ENCODE results near the gene TPBG.

TPBG gene

GRCh38 chr6:82331031-82331773, 32.4 kb upstream of the TPBG start:
- no peak overlapping the region for H2AFZ ChIP-seq (ENCODE audit: low read depth)
- H4K20me1 ChIP-seq (ENCODE audit: insufficient read depth), result no peaks in the 10 kb centered on the region
- H3K79me2 ChIP-seq (ENCODE audit: insufficient read depth, low read depth), result no peaks in the 10 kb centered on the region
- no peaks in the 10 kb centered on the region for H3K4me1 ChIP-seq (ENCODE audit: low read depth, poor library complexity, severe bottlenecking)
- H3K27ac ChIP-seq, result no peak overlapping the region
- no peaks in the 10 kb centered on the region for H3K36me3 ChIP-seq (ENCODE audit: insufficient read depth)
- H3K4me3 ChIP-seq (IDR thresholded peaks at IDR 0.05; ENCODE audit: insufficient read depth, low read depth, low read length), result no peak overlapping the region
- no peak overlapping the region for H3K4me2 ChIP-seq
- H3K27me3 ChIP-seq (ENCODE audit: insufficient read depth, low read depth), result no peaks in the 10 kb centered on the region
- H3K9ac ChIP-seq, result no peak overlapping the region
- no peak for TF ChIP-seq CTCF (conservative IDR thresholded peaks at IDR 0.05; ENCODE audit: low read depth, low read length)

GRCh38 chr6:82333781-82334180, 29.8 kb upstream of the TPBG start:
- no peaks in the 10 kb centered on the region for H3K79me2 ChIP-seq (ENCODE audit: insufficient read depth, low read depth)
- H3K36me3 ChIP-seq (ENCODE audit: insufficient read depth), result no peaks in the 10 kb centered on the region
- H3K4me2 ChIP-seq, result no peak overlapping the region
- no peak overlapping the region for H3K27ac ChIP-seq
- H3K27me3 ChIP-seq (ENCODE audit: insufficient read depth, low read depth), result no peaks in the 10 kb centered on the region
- H4K20me1 ChIP-seq (ENCODE audit: insufficient read depth), result no peaks in the 10 kb centered on the region
- H3K9ac ChIP-seq, result no peak overlapping the region
- TF ChIP-seq CTCF (conservative IDR thresholded peaks at IDR 0.05; ENCODE audit: low read depth, low read length), result no peak
- H3K4me3 ChIP-seq (IDR thresholded peaks at IDR 0.05; ENCODE audit: insufficient read depth, low read depth, low read length), result no peak overlapping the region
- H2AFZ ChIP-seq (ENCODE audit: low read depth), result no peak overlapping the region
- H3K4me1 ChIP-seq (ENCODE audit: low read depth, poor library complexity, severe bottlenecking), result no peaks in the 10 kb centered on the region

GRCh38 chr6:82337688-82338257, 25.8 kb upstream of the TPBG start:
- Histone ChIP-seq H3K4me1 (ENCODE audit: low read depth, poor library complexity, severe bottlenecking) (no peaks in the 10 kb centered on the region), H3K79me2 (ENCODE audit: insufficient read depth, low read depth) (no peaks in the 10 kb centered on the region), H3K4me3 (IDR thresholded peaks at IDR 0.05; ENCODE audit: insufficient read depth, low read depth, low read length) (no peak overlapping the region), H3K27ac (no peak overlapping the region), H3K9ac (no peak overlapping the region), H3K27me3 (ENCODE audit: insufficient read depth, low read depth) (no peaks in the 10 kb centered on the region), H3K36me3 (ENCODE audit: insufficient read depth) (no peaks in the 10 kb centered on the region), H2AFZ (ENCODE audit: low read depth) (no peak overlapping the region), H3K4me2 (no peak overlapping the region), H4K20me1 (ENCODE audit: insufficient read depth) (no peaks in the 10 kb centered on the region)
- TF ChIP-seq CTCF (conservative IDR thresholded peaks at IDR 0.05; ENCODE audit: low read depth, low read length), result no peak

- Histone ChIP-seq H3K36me3 (ENCODE audit: insufficient read depth) (no peaks in the 10 kb centered on the region), H2AFZ (ENCODE audit: low read depth) (no peak overlapping the region), H3K4me2 (no peak overlapping the region), H3K9ac (no peak overlapping the region), H4K20me1 (ENCODE audit: insufficient read depth) (no peaks in the 10 kb centered on the region), H3K4me1 (ENCODE audit: low read depth, poor library complexity, severe bottlenecking) (no peaks in the 10 kb centered on the region), H3K4me3 (IDR thresholded peaks at IDR 0.05; ENCODE audit: insufficient read depth, low read depth, low read length) (no peak overlapping the region), H3K79me2 (ENCODE audit: insufficient read depth, low read depth) (no peaks in the 10 kb centered on the region), H3K27me3 (ENCODE audit: insufficient read depth, low read depth) (no peaks in the 10 kb centered on the region), H3K27ac (no peak overlapping the region)
- TF ChIP-seq CTCF (conservative IDR thresholded peaks at IDR 0.05; ENCODE audit: low read depth, low read length), result no peak
These were observed 15.5 kb upstream of the TPBG start for GRCh38 chr6:82348130-82348529.

Data from KMS-11 (cell line).